Esophagus (tissue), 2 donors: Measurements from ENCODE around the gene HDAC4. TPM values are rescaled to one million over a fixed set of nuclear protein-coding genes. Genes with fewer than 3 reads are reported as not detected.

ENCODE experiments used
- H3K27ac ChIP-seq, 2 donors: one replicate each; pipeline ENCODE4 v1.5.1; 2013; ENCODE audit warnings: low read depth in 2 of 2, mild to moderate bottlenecking in 2 of 2, inconsistent platforms in 1 of 2, low read length in 1 of 2, moderate library complexity in 1 of 2
- H3K27me3 ChIP-seq, 2 donors: one replicate each; pipeline ENCODE4 v1.6.1; 2013; ENCODE audit warnings: low read length in 2 of 2, control low read depth in 1 of 2, mild to moderate bottlenecking in 1 of 2; ENCODE audit not compliant: insufficient read depth in 2 of 2, control insufficient read depth in 1 of 2
- H3K36me3 ChIP-seq, 2 donors: one replicate each; pipeline ENCODE4 v1.6.1; 2013; ENCODE audit warnings: low read length in 1 of 2; ENCODE audit not compliant: control insufficient read depth in 2 of 2, insufficient read depth in 2 of 2
- H3K4me1 ChIP-seq, 2 donors: one replicate each; pipeline ENCODE4 v1.6.1; 2013; ENCODE audit warnings: low read length in 1 of 2; ENCODE audit not compliant: control insufficient read depth in 2 of 2, insufficient read depth in 2 of 2
- H3K4me3 ChIP-seq, 2 donors: one replicate each; pipeline ENCODE4 v1.5.1; 2013; ENCODE audit warnings: low read length in 2 of 2, mild to moderate bottlenecking in 2 of 2, low read depth in 1 of 2, moderate library complexity in 1 of 2
- H3K9me3 ChIP-seq, 2 donors: one replicate each; pipeline ENCODE4 v1.6.1; 2013; ENCODE audit warnings: mild to moderate bottlenecking in 2 of 2, low read depth in 1 of 2, low read length in 1 of 2, moderate library complexity in 1 of 2; ENCODE audit not compliant: control insufficient read depth in 2 of 2, insufficient read depth in 1 of 2
- WGBS, 2 donors: extraction: QIAGEN DNeasy Blood & Tissue Kit; methylation state at CpG; one replicate each; pipeline ENCODE4 v1.1.7; 2013; 5-methylcytosine and 5-hydroxymethylcytosine counted together
- polyA plus RNA-seq, 2 donors: library from polyadenylated mRNA; stranded (reverse); fragments of 200-250 nt; gene quantifications; one replicate each; pipeline ENCODE4 v1.2.3, GENCODE V29; 2013
- donor health status: healthy with polysubstance abuse.
- donor health status: Bipolar disorder and iron deficiency.

The HDAC4 gene
- polyA plus RNA-seq, 2 donors, result 5.9 to 10.2 TPM

DNA sequence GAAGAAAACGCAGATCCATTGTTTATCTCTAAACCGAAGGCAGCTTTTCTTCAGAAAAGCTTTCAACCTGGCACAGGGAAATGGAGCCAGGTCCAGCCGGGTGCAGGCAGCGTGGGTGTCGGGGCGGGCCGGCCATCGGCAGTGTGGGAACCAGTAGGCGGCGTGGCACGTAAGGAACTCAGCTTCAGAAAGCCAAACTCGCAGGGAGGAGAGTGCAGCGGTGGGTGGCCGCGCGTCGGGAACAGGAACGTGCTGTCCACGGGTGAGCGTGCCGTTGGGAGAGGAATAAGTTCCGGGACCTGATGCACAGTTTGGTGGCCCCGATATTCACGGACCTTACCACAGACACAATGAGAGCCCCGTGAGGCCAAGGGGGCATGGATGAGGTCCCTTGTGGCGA, 282.6 kb downstream of the HDAC4 start:
- Histone ChIP-seq H3K36me3 (peaks cover 0 to 13% of the 10 kb centered on the region in 2 donors), H3K4me1 (peaks cover 0 to 9% of the 10 kb centered on the region in 2 donors), H3K27ac (no peak overlapping the region), H3K27me3 (no peaks in the 10 kb centered on the region), H3K4me3 (no peak overlapping the region), H3K9me3 (no peaks in the 10 kb centered on the region)
- 87 to 90% methylated on average over 26 of the region's 26 CpGs for WGBS, 2 donors

DNA sequence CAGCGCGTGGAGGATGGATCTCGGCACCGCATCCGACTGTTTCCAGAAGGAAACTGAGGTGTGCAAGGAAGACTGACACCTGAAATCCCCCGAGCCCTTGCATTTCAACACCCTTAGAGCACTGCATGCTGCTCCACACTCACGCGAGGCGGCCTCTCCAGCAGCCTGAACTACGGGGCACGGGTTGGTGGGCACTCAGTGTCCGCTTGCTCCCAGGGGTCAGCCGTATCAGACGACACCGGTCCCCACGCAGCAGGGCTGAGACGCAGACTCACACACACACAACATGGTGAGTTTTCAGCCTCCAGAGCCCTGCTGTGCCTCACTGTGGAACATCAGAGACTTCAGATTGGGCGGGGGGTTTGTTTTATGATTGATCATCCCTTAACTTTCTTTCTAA, 283.0 kb downstream of the HDAC4 start:
- Histone ChIP-seq H3K4me3 (no peak overlapping the region), H3K9me3 (no peaks in the 10 kb centered on the region), H3K27me3 (no peaks in the 10 kb centered on the region), H3K27ac (no peak overlapping the region), H3K36me3 (peaks cover 0 to 13% of the 10 kb centered on the region in 2 donors), H3K4me1 (peaks cover 0 to 9% of the 10 kb centered on the region in 2 donors)
- WGBS, 2 donors, result 95 to 96% methylated on average over 18 of the region's 18 CpGs

DNA sequence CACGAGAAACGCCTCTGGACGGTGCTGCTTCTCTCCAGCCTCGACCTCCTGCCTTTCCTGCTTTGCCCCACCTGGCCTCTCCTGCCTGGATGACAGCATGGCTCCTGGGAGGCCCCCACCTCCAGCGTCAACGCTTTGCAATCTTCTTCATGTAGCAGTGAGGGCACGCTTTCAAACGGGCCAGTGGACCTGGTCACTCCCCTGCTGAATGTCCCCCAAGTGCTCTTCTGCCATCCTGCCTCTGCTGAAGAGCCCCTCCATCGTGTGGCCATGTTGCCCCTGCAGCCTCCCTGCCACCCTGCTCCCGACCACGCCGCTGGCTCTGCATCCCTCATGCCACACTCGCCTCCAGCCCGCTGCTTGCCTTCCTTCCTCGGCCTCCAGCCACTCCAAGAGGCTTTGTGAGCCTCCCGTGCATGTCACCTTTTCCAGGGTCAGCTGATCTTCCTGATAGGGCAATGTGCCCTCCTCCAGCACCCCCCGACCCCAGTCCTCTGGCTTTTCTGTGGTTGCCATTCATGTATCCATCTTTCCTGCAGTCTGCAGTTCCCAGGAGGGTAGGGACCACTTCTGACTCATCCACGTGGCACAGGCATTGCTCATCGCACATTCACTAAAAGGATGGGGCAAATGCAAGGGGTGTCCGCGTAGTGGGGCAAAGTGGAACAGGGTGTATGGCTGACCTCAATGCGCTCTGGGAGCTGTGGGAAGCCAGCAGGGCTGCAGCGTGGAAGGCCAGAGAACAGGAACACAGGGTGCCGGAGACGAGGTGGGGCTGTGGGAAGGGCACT, 284.2 kb downstream of the HDAC4 start:
- H3K4me1 ChIP-seq, result peaks cover 4 to 9% of the 10 kb centered on the region in 2 donors
- H3K9me3 ChIP-seq, result no peaks in the 10 kb centered on the region
- no peak overlapping the region for H3K4me3 ChIP-seq
- H3K27ac ChIP-seq, result peak overlapping the region in 1 of 2 donors; percentile 13
- WGBS, 2 donors, result 87% methylated on average over 25 of the region's 25 CpGs
- H3K36me3 ChIP-seq, result peaks cover 0 to 15% of the 10 kb centered on the region in 2 donors
- H3K27me3 ChIP-seq, result no peaks in the 10 kb centered on the region

DNA sequence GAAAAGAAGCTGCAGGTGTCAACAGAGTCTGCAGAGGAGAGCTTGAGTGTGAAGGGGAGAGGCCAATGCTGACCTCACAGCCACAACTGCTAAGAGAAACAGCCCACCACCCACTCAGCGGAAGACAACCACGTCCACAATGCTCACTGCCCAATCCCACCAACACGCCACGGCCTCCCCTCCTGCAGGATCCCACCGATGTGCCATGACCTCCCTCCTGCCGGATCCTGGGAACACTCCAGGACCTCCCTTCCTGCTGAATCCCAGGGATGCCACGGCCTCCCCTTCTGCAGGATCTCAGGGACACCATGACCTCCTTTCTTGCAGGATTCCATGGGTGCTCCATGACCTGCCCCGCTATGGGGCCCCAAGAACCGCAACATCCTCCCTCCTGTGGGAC, 285.2 kb downstream of the HDAC4 start:
- Histone ChIP-seq H3K4me3 (no peak overlapping the region), H3K27me3 (no peaks in the 10 kb centered on the region), H3K27ac (no peak overlapping the region), H3K36me3 (peaks cover 0 to 23% of the 10 kb centered on the region in 2 donors), H3K4me1 (peaks cover 4 to 9% of the 10 kb centered on the region in 2 donors), H3K9me3 (no peaks in the 10 kb centered on the region)
- 92 to 96% methylated on average over 9 of the region's 9 CpGs for WGBS, 2 donors

DNA sequence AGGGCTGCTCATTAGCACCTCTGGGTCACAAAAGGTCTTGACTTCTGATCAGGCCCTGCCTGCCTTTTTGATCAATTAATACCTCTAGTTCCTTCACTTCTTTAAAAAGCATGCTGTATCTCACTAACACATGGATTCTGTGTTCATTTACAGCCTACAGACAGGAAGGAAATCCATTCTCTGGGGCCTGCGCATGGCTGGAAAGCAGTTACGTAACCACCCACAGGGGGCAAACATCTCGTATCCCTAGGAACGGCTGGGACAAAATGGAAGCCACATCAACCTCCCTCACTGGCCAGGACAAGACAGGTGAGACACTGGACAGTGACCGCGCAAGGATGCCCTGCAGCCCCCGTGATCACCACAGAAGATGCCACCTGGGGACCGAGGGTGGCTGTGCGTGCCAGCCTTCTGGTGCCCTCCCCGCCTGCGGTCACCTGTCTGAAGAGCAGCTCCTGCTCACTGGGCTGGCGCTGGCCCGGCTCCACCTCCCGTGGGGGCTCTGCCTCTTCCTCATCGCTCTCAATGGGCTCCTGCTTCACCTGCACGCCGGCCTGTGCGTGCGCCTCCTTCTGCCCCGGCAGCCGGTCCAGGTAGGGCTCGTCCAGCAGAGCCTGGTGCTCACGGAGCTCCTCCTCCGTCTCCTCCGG, 286.1 kb downstream of the HDAC4 start:
- WGBS, 2 donors, result 91 to 92% methylated on average over 25 of the region's 25 CpGs
- Histone ChIP-seq H3K27ac (no peak overlapping the region), H3K4me3 (no peak overlapping the region), H3K9me3 (no peaks in the 10 kb centered on the region), H3K27me3 (no peaks in the 10 kb centered on the region), H3K36me3 (peaks cover 3 to 24% of the 10 kb centered on the region in 2 donors), H3K4me1 (peaks cover 4 to 9% of the 10 kb centered on the region in 2 donors)

DNA sequence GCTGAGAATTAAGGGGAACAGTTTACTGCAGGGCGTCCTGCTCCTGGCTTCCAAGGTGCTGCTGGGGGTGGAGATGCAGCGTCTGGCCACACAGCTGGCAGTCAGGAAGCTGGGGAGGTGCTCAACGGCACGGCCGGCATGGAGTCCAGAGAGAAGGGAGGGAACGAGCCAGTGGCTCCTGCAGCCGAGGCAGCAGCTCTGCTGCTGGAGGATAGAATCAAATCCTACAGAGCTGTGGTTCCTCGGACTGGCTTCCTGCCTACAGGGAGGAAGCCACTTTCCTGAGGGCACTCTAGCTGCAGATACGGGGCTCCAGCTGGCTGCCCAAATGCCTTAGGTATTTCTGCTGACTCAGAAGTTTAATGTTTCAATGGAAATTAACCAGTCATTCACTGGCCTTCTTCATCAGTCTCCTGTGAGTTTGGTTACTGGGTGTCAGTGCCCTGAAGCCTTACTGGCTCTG, 286.7 kb downstream of the HDAC4 start:
- Histone ChIP-seq H3K4me3 (no peak overlapping the region), H3K9me3 (no peaks in the 10 kb centered on the region), H3K27me3 (no peaks in the 10 kb centered on the region), H3K27ac (peak overlapping the region; percentile 38 to 60), H3K36me3 (peaks cover 6 to 25% of the 10 kb centered on the region in 2 donors), H3K4me1 (peaks cover 4 to 10% of the 10 kb centered on the region in 2 donors)
- 35 to 47% methylated on average over 9 of the region's 9 CpGs for WGBS, 2 donors

DNA sequence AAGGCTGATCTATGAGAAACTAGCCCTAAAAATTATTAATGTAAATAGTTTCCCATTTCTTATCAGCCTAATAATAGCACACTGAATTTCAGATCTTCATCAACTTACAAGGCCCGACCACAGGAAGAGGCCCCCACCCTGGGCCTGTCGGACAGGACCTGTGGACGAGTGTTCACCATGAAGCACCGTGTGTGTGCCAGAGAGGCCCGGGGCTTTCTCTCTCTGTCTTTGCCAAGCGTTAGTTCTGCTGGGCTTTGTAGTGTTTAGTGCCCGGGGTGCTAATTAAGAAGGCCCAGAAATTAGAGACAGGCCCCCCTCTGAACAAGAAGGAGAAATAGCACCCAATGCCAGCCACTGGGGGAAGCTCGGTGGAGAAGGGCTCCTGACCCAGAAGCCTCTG, 287.2 kb downstream of the HDAC4 start:
- Histone ChIP-seq H3K4me3 (no peak overlapping the region), H3K27ac (peak overlapping the region in 1 of 2 donors; percentile 60), H3K9me3 (no peaks in the 10 kb centered on the region), H3K36me3 (peaks cover 6 to 31% of the 10 kb centered on the region in 2 donors), H3K4me1 (peaks cover 4 to 10% of the 10 kb centered on the region in 2 donors), H3K27me3 (no peaks in the 10 kb centered on the region)
- WGBS, 2 donors, result 46 to 54% methylated on average over 8 of the region's 8 CpGs

DNA sequence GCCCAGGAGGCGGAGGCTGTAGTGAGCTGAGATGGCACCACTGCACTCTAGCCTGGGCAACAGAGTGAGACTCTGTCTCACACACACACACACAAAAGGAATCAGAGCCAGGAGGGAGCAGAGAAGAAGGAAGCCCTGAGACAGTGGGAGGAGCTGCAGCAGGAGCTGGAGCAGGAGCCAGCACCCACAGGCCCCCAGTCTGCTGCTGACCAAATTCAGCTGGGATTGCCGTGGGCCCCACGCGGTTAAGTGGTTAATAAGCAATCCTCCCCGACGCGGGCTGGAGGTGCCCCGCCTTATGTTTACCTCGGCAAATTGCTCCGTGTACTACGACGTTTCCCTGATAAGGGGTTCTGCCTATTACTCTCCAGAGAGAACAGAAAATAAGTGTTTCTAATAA, 287.6 kb downstream of the HDAC4 start:
- H3K4me3 ChIP-seq, result no peak overlapping the region
- H3K27me3 ChIP-seq, result no peaks in the 10 kb centered on the region
- peaks cover 4 to 10% of the 10 kb centered on the region in 2 donors for H3K4me1 ChIP-seq
- peak overlapping the region in 1 of 2 donors; percentile 15 for H3K27ac ChIP-seq
- H3K9me3 ChIP-seq, result no peaks in the 10 kb centered on the region
- 33 to 43% methylated on average over 12 of the region's 12 CpGs for WGBS, 2 donors
- H3K36me3 ChIP-seq, result peaks cover 10 to 30% of the 10 kb centered on the region in 2 donors

DNA sequence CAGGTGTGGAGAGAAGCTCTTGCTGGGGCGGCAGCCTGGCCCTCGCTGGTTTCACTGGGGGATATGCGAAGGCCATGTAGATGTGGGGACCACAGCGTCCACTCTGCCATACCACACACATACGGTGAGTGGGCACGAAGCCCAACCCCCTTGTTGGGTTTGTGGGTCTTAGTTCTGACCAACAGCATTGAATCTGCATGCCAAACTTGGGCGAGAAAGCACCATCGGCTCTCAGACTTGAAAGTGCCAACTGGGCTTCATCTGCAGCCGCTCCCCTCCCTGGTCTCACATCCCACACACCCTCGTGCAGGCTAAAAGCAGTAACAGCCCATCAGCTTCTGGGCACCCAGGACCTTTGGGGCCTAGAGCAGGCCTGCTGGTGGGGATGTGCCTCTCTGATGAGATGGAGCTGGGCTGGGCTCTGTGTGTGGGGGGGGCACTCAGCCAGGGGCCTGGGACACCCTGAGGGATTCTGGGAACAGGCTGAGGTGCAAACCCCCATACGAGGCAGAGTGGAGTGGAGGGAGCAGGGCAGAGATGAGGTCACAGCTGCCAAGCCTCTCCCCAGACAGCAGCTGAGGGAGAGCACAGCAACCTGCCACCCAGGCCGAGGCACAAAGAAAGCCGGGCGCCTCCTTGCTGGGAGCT, 288.6 kb downstream of the HDAC4 start:
- Histone ChIP-seq H3K9me3 (no peaks in the 10 kb centered on the region), H3K4me3 (no peak overlapping the region), H3K27me3 (no peaks in the 10 kb centered on the region), H3K27ac (no peak overlapping the region), H3K4me1 (peaks cover 4 to 10% of the 10 kb centered on the region in 2 donors), H3K36me3 (peaks cover 18 to 37% of the 10 kb centered on the region in 2 donors)
- WGBS, 2 donors, result 86 to 88% methylated on average over 14 of the region's 14 CpGs
